HEK293T (cell line): Measurements from ENCODE around the gene HNRNPAB.
"Not testable (repeated sequence)": the region's sequence is repeated elsewhere in the genome, so short reads cannot be mapped to it uniquely, and the experiment has no call there.

ENCODE experiments used
- ARNT ChIP-seq: fragments of 450-650 bp; IDR thresholded peaks from 2 replicates; pipeline ENCODE4 v1.6.1; 2017; ENCODE audit warnings: mild to moderate bottlenecking
- BHLHE40 ChIP-seq: fragments of 450-650 bp; IDR thresholded peaks from 2 replicates; pipeline ENCODE4 v1.6.1; 2016; ENCODE audit warnings: mild to moderate bottlenecking, moderate library complexity, borderline replicate concordance
- CTBP1 ChIP-seq: fragments of 450-650 bp; IDR thresholded peaks from 2 replicates; pipeline ENCODE4 v1.6.1; 2016; ENCODE audit warnings: borderline replicate concordance
- ELF4 ChIP-seq: fragments of 450-650 bp; IDR thresholded peaks from 2 replicates; pipeline ENCODE4 v1.6.1; 2017; ENCODE audit warnings: antibody characterized with exemption
- FOXA1 ChIP-seq: fragments of 450-650 bp; IDR thresholded peaks from 2 replicates; pipeline ENCODE4 v1.6.1; 2016; ENCODE audit warnings: mild to moderate bottlenecking
- FOXM1 ChIP-seq: fragments of 450-650 bp; IDR thresholded peaks from 2 replicates; pipeline ENCODE4 v1.6.1; 2017; ENCODE audit warnings: mild to moderate bottlenecking, borderline replicate concordance
- HDGF ChIP-seq: fragments of 450-650 bp; IDR thresholded peaks from 2 replicates; pipeline ENCODE4 v1.6.1; 2017; ENCODE audit warnings: antibody characterized with exemption, borderline replicate concordance
- L3MBTL2 ChIP-seq: fragments of 450-650 bp; conservative IDR thresholded peaks from 2 replicates; pipeline ENCODE4 v1.6.1; 2016; ENCODE audit warnings: mild to moderate bottlenecking
- LEF1 ChIP-seq: fragments of 450-650 bp; IDR thresholded peaks from 2 replicates; pipeline ENCODE4 v1.6.1; 2017; ENCODE audit warnings: mild to moderate bottlenecking, borderline replicate concordance
- NFRKB ChIP-seq: fragments of 450-650 bp; IDR thresholded peaks from 2 replicates; pipeline ENCODE4 v1.6.1; 2016; ENCODE audit warnings: mild to moderate bottlenecking, moderate library complexity
- SP1 ChIP-seq: fragments of 450-650 bp; IDR thresholded peaks from 2 replicates; pipeline ENCODE4 v1.6.1; 2017
- SUZ12 ChIP-seq: fragments of 450-650 bp; IDR thresholded peaks from 2 replicates; pipeline ENCODE4 v1.6.1; 2016; ENCODE audit warnings: mild to moderate bottlenecking
- ZNF384 ChIP-seq: fragments of 450-650 bp; IDR thresholded peaks from 2 replicates; pipeline ENCODE4 v1.6.1; 2016
- TF ChIP-seq, protein P1 (sequence below): fragments of 450-650 bp; IDR thresholded peaks from 2 replicates; pipeline ENCODE4 v1.6.1; 2016

GRCh38 chr5:178239626-178240301, 35.4 kb downstream of the HNRNPAB start:
- not testable (repeated sequence) for TF ChIP-seq ZNF384, L3MBTL2, FOXM1, SP1, LEF1, SUZ12, CTBP1, NFRKB, HDGF, ARNT, FOXA1, ELF4, BHLHE40
- TF ChIP-seq, protein P1, sequence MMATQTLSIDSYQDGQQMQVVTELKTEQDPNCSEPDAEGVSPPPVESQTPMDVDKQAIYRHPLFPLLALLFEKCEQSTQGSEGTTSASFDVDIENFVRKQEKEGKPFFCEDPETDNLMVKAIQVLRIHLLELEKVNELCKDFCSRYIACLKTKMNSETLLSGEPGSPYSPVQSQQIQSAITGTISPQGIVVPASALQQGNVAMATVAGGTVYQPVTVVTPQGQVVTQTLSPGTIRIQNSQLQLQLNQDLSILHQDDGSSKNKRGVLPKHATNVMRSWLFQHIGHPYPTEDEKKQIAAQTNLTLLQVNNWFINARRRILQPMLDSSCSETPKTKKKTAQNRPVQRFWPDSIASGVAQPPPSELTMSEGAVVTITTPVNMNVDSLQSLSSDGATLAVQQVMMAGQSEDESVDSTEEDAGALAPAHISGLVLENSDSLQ, result not testable (repeated sequence)
